Smooth muscle cell (in vitro differentiated cells): Measurements from ENCODE around the gene CSTPP1. TPM values are rescaled to one million over a fixed set of nuclear protein-coding genes. Genes with fewer than 3 reads are reported as not detected.

Experiments
- DNase-seq: peaks from one replicate; lab custom pipeline; 2025; ENCODE audit not compliant: unreplicated experiment; lab: John Stamatoyannopoulos, UW
- H2AFZ ChIP-seq: fragments of 200-600 bp; sonication (generic); 2 replicates; pipeline ENCODE4 v1.6.0; 2016; ENCODE audit warnings: antibody characterized with exemption, low read depth, mild to moderate bottlenecking
- H3F3A ChIP-seq: fragments of 200-600 bp; sonication (generic); 2 replicates; pipeline ENCODE4 v1.6.0; 2017; ENCODE audit warnings: antibody characterized with exemption, low read depth
- H3K27ac ChIP-seq: fragments of 200-600 bp; sonication (generic); 2 replicates; pipeline ENCODE4 v1.5.1; 2016; ENCODE audit warnings: low read depth, mild to moderate bottlenecking
- H3K27me3 ChIP-seq: fragments of 200-600 bp; sonication (generic); 2 replicates; pipeline ENCODE4 v1.6.1; 2016; ENCODE audit warnings: low read depth, mild to moderate bottlenecking
- H3K36me3 ChIP-seq: fragments of 200-600 bp; sonication (generic); 2 replicates; pipeline ENCODE4 v1.5.1; 2016; ENCODE audit warnings: low read depth
- H3K4me1 ChIP-seq: fragments of 200-600 bp; sonication (generic); 2 replicates; pipeline ENCODE4 v1.5.1; 2016; ENCODE audit warnings: low read depth
- H3K4me2 ChIP-seq: fragments of 200-600 bp; sonication (generic); 2 replicates; pipeline ENCODE4 v1.6.0; 2016; ENCODE audit warnings: mild to moderate bottlenecking
- H3K4me3 ChIP-seq: fragments of 200-600 bp; sonication (generic); 2 replicates; pipeline ENCODE4 v1.5.1; 2016; ENCODE audit warnings: mild to moderate bottlenecking
- H3K79me2 ChIP-seq: fragments of 200-600 bp; sonication (generic); 2 replicates; pipeline ENCODE4 v1.6.0; 2016; ENCODE audit warnings: low read depth, mild to moderate bottlenecking
- H3K9ac ChIP-seq: fragments of 200-600 bp; sonication (generic); 2 replicates; pipeline ENCODE4 v1.6.0; 2016; ENCODE audit warnings: low read depth
- H3K9me3 ChIP-seq: fragments of 200-600 bp; sonication (generic); replicated peaks from 2 replicates; pipeline ENCODE4 v1.5.1; 2016; ENCODE audit warnings: low read depth
- H4K20me1 ChIP-seq: fragments of 200-600 bp; sonication (generic); 2 replicates; pipeline ENCODE4 v1.6.0; 2016; ENCODE audit warnings: low read depth
- WGBS: methylation state at CpG from one replicate; pipeline ENCODE4 v1.1.7; 2016; ENCODE audit warnings: low lambda C conversion rate; 5-methylcytosine and 5-hydroxymethylcytosine counted together
- polyA plus RNA-seq: library from polyadenylated mRNA; unstranded; fragments of >200 nt; fragmentation: Nextera tagmentation; extraction: Ambion mirVana; gene quantifications from 2 replicates; pipeline ENCODE4 v1.2.1, GENCODE V29; 2016
- total RNA-seq: library from RNA; depleted of rRNA; stranded (reverse); fragments of >200 nt; gene quantifications from 2 replicates; pipeline ENCODE4 v1.2.3, GENCODE V29; 2014
- TF ChIP-seq, protein P1 (sequence below): fragments of 200-600 bp; sonication (generic); IDR thresholded peaks from 2 replicates; pipeline ENCODE4 v1.5.1; 2017; ENCODE audit warnings: borderline replicate concordance, mild to moderate bottlenecking, antibody characterized with exemption; ENCODE audit not compliant: insufficient read depth, poor library complexity, severe bottlenecking

CSTPP1 gene
- total and polyA plus RNA-seq, 2 experiments from 2014 or later, result 37.4 to 44.8 TPM

DNA sequence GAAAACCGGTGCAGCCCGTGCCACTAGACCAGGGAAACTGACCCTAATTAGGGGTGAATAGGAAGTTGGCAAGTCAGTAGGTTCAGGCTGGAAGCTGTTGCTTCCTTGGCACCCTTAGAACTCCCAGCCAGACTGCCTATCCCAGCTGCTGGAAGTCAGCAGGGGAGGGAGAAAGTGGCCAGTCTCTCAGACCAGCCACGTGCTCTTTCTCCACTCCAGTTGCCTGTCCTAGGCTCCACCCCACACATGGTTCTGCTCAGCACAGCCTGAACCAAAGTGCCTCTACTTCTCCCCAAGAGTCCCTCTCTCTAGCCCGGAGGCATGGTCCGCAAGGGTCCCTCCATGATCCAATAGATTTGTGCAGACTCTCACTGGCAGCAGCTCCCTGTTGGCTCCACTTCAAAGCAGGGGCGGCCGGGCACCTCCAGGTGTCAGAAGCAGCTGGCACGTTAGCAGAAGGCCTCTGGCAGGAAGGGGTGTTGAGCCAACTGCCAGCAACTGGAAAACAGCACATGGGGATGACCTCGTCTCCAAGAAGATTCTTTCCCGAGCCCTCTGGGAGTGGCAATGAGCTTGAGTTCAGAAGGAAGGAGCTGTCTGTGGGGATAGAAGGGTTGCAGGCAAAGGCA, 212.5 kb downstream of the CSTPP1 start:
- Histone ChIP-seq H3K27ac (no peak overlapping the region), H3K79me2 (no peaks in the 10 kb centered on the region), H3K4me3 (no peak overlapping the region)

DNA sequence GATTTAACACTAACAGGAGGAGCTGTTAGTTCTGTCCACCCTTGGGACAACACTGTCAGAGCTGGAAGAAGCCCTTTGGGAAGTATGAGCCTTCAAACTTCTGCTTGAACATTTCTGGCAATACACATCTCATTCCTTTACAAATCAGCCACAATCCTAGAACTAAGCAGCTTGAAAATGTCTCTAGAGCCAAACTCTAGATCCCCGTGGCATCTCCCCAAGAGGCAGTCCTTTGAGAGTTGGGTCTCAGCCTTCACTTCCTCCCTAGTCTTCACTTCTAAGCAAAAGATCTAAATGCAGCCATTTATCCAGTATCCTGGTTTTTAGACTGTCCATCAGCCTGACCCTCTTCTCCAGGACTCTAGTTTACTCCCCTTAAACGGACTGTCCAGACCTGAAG, 213.2 kb downstream of the CSTPP1 start:
- no peak overlapping the region for H3K9ac ChIP-seq
- H3K4me3 ChIP-seq, result no peak overlapping the region
- H3K4me1 ChIP-seq, result no peaks in the 10 kb centered on the region
- H3K4me2 ChIP-seq, result no peak overlapping the region
- TF ChIP-seq, protein P1, sequence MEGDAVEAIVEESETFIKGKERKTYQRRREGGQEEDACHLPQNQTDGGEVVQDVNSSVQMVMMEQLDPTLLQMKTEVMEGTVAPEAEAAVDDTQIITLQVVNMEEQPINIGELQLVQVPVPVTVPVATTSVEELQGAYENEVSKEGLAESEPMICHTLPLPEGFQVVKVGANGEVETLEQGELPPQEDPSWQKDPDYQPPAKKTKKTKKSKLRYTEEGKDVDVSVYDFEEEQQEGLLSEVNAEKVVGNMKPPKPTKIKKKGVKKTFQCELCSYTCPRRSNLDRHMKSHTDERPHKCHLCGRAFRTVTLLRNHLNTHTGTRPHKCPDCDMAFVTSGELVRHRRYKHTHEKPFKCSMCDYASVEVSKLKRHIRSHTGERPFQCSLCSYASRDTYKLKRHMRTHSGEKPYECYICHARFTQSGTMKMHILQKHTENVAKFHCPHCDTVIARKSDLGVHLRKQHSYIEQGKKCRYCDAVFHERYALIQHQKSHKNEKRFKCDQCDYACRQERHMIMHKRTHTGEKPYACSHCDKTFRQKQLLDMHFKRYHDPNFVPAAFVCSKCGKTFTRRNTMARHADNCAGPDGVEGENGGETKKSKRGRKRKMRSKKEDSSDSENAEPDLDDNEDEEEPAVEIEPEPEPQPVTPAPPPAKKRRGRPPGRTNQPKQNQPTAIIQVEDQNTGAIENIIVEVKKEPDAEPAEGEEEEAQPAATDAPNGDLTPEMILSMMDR, result no peak
- 87% methylated on average over 2 of the region's 2 CpGs for WGBS
- H3K27ac ChIP-seq, result no peak overlapping the region
- H3K27me3 ChIP-seq, result no peaks in the 10 kb centered on the region
- no peaks in the 10 kb centered on the region for H3F3A ChIP-seq
- no peak overlapping the region for H2AFZ ChIP-seq
- H4K20me1 ChIP-seq, result peaks cover 15% of the 10 kb centered on the region
- DNase-seq, result no peak
- no peaks in the 10 kb centered on the region for H3K79me2 ChIP-seq
- no peaks in the 10 kb centered on the region for H3K36me3 ChIP-seq
- H3K9me3 ChIP-seq, result no peaks in the 10 kb centered on the region

More for the DNA sequence above, 212.5 kb downstream of the CSTPP1 start:
- Histone ChIP-seq H3K36me3 (no peaks in the 10 kb centered on the region), H3K27me3 (no peaks in the 10 kb centered on the region), H3F3A (no peaks in the 10 kb centered on the region), H4K20me1 (peaks cover 15% of the 10 kb centered on the region), H3K4me2 (no peak overlapping the region), H3K4me1 (no peaks in the 10 kb centered on the region), H3K9me3 (no peaks in the 10 kb centered on the region), H2AFZ (no peak overlapping the region), H3K9ac (no peak overlapping the region)
- 81% methylated on average over 10 of the region's 10 CpGs for WGBS
- DNase-seq, result no peak
- TF ChIP-seq, protein P1, result no peak

DNA sequence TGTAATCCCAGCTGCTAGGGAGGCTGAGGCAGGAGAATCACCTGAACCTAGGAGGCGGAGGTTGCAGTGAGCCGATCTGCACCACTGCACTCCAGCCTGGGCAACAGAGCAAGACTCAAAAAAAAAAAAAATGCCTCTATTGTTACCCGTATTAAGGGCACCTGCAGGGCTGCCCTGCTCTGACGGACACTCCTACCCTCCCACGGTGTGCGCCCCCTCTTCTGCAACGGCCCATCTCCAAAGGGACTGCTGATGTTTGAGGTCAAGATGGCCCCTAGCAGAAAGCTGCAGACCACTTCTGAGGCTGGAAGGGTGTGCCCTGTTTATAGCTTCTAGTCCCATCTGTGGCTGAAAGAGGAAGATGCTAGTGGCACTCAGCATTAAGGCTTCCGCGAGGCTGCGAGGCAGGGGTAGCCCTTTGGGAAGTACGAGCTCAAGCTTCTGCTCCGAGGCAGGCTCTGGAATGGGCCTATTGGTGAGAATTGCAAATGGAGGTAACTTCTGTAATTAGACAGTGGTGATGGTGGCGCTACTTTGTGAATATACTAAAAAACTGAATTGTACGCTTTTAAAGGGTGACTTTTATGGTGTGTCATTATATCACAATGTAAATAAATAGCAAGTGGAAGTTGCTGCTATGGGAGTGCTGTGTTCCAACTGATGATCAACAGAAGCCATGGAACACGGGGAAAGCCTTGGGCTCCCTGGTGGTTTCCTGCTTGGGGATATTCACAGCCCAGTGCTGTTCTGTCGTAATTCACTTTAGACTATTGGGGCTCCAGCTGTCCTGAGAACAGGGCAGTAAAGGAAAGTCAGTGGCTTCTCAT, 215.8 kb downstream of the CSTPP1 start:
- 85% methylated on average over 16 of the region's 16 CpGs for WGBS
- no peak overlapping the region for H3K9ac ChIP-seq
- H3K27ac ChIP-seq, result no peak overlapping the region
- H3K36me3 ChIP-seq, result no peaks in the 10 kb centered on the region
- no peaks in the 10 kb centered on the region for H3K9me3 ChIP-seq
- peaks cover 15% of the 10 kb centered on the region for H4K20me1 ChIP-seq
- DNase-seq, result no peak
- H3K4me1 ChIP-seq, result no peaks in the 10 kb centered on the region
- H3F3A ChIP-seq, result no peaks in the 10 kb centered on the region
- H3K79me2 ChIP-seq, result no peaks in the 10 kb centered on the region
- no peak overlapping the region for H3K4me2 ChIP-seq
- no peak overlapping the region for H2AFZ ChIP-seq
- H3K4me3 ChIP-seq, result no peak overlapping the region
- no peaks in the 10 kb centered on the region for H3K27me3 ChIP-seq
- TF ChIP-seq, protein P1, result no peak
